Peyer's patch (tissue), 4 donors: Measurements from ENCODE around the gene CASZ1. TPM values are rescaled to one million over a fixed set of nuclear protein-coding genes. Genes with fewer than 3 reads are reported as not detected.
A peak's percentile ranks its signal among the peaks of the same experiment; 100 is the strongest.

Source experiments
- DNase-seq, 3 donors: peaks; one replicate each; pipeline ENCODE4 v3.0.0-alpha.2; 2017 to 2019
- H3K27ac ChIP-seq, 4 donors: fragments of 200-600 bp; sonication (generic); one replicate each; pipeline ENCODE4 v1.5.1; 2016 to 2019
- H3K27me3 ChIP-seq, 2 donors: fragments of 200-600 bp; sonication (generic); one replicate each; pipeline ENCODE4 v1.5.1; 2019
- H3K36me3 ChIP-seq, 3 donors: fragments of 200-600 bp; sonication (generic); one replicate each; pipeline ENCODE4 v1.5.1; 2016 to 2019
- H3K4me1 ChIP-seq, 4 donors: fragments of 200-600 bp; sonication (generic); one replicate each; pipeline ENCODE4 v1.5.1; 2016 to 2019
- H3K4me3 ChIP-seq, 4 donors: fragments of 200-600 bp; sonication (generic); 1 replicate in 3 of 4; 2 replicates in 1 of 4; pipeline ENCODE4 v1.5.1; 2016 to 2019; ENCODE audit warnings: mild to moderate bottlenecking in 1 of 4
- H3K9me3 ChIP-seq, 4 donors: fragments of 200-600 bp; sonication (generic); one replicate each; pipeline ENCODE4 v1.5.1; 2016 to 2019; ENCODE audit warnings: mild to moderate bottlenecking in 1 of 4
- CTCF ChIP-seq, 6 experiments: fragments of 450-650 bp in 4 of 6; fragments of 200-600 bp in 2 of 6; sonication (generic) in 1 of 6; IDR thresholded peaks; one replicate each; pipeline ENCODE4 v1.5.1; 2017 to 2019; ENCODE audit warnings: antibody characterized with exemption in 6 of 6, mild to moderate bottlenecking in 3 of 6, moderate library complexity in 1 of 6
- POLR2A ChIP-seq, 2 donors: fragments of 450-650 bp; IDR thresholded peaks; one replicate each; pipeline ENCODE4 v1.5.1; 2017; ENCODE audit warnings: antibody characterized with exemption in 2 of 2, mild to moderate bottlenecking in 2 of 2, moderate library complexity in 2 of 2
- total RNA-seq, 4 donors: library from RNA; depleted of rRNA; stranded (reverse); fragments of >200 nt; gene quantifications; one replicate each; pipeline ENCODE4 v1.1.0, GENCODE V29; 2016

CASZ1 gene
- total RNA-seq, 4 donors from 2014 or later: 87.5 to 165 (median 137) TPM

GRCh38 chr1:10658396-10659066, 137.9 kb downstream of the CASZ1 start:
- Histone ChIP-seq H3K27ac (peak overlapping the region in 1 of 4 donors; percentile 59), H3K9me3 (no peaks in the 10 kb centered on the region), H3K36me3 (peaks cover 0 to 69% (median 0%) of the 10 kb centered on the region in 3 donors), H3K4me3 (no peak overlapping the region), H3K4me1 (peaks cover 0 to 8% (median 0%) of the 10 kb centered on the region in 4 donors), H3K27me3 (no peaks in the 10 kb centered on the region)
- no peak for TF ChIP-seq POLR2A (IDR thresholded peaks at IDR 0.05)
- TF ChIP-seq CTCF (IDR thresholded peaks at IDR 0.05): no peak
- no peak for DNase-seq

- peak overlapping the region in 1 of 4 donors; percentile 59 for H3K27ac ChIP-seq
- H3K36me3 ChIP-seq: peaks cover 0 to 74% (median 0%) of the 10 kb centered on the region in 3 donors
- H3K4me3 ChIP-seq: no peak overlapping the region
- TF ChIP-seq CTCF (IDR thresholded peaks at IDR 0.05): no peak
- no peaks in the 10 kb centered on the region for H3K9me3 ChIP-seq
- no peaks in the 10 kb centered on the region for H3K27me3 ChIP-seq
- H3K4me1 ChIP-seq: no peaks in the 10 kb centered on the region
- no peak for DNase-seq
These were observed 139.2 kb downstream of the CASZ1 start for GRCh38 chr1:10657088-10657847.

GRCh38 chr1:10656431-10656830, 140.0 kb downstream of the CASZ1 start:
- Histone ChIP-seq H3K4me3 (no peak overlapping the region), H3K27ac (peak overlapping the region in 1 of 4 donors; percentile 59), H3K36me3 (peaks cover 0 to 83% (median 0%) of the 10 kb centered on the region in 3 donors), H3K27me3 (no peaks in the 10 kb centered on the region), H3K9me3 (no peaks in the 10 kb centered on the region), H3K4me1 (no peaks in the 10 kb centered on the region)
- DNase-seq: no peak
- TF ChIP-seq CTCF (IDR thresholded peaks at IDR 0.05): no peak
- TF ChIP-seq POLR2A (IDR thresholded peaks at IDR 0.05): no peak

- Histone ChIP-seq H3K4me3 (no peak overlapping the region), H3K36me3 (peaks cover 0 to 90% (median 0%) of the 10 kb centered on the region in 3 donors), H3K27ac (peak overlapping the region in 1 of 4 donors; percentile 4), H3K4me1 (no peaks in the 10 kb centered on the region), H3K9me3 (no peaks in the 10 kb centered on the region), H3K27me3 (no peaks in the 10 kb centered on the region)
- no peak for DNase-seq
- TF ChIP-seq CTCF (IDR thresholded peaks at IDR 0.05) (no peak), POLR2A (IDR thresholded peaks at IDR 0.05) (no peak)
These were observed 141.4 kb downstream of the CASZ1 start for GRCh38 chr1:10655002-10655401.

- peaks cover 0 to 12% (median 0%) of the 10 kb centered on the region in 4 donors for H3K4me1 ChIP-seq
- DNase-seq: no peak
- H3K27me3 ChIP-seq: no peaks in the 10 kb centered on the region
- H3K9me3 ChIP-seq: no peaks in the 10 kb centered on the region
- H3K4me3 ChIP-seq: no peak overlapping the region
- TF ChIP-seq POLR2A (IDR thresholded peaks at IDR 0.05) (no peak), CTCF (IDR thresholded peaks at IDR 0.05) (no peak)
- H3K36me3 ChIP-seq: peaks cover 0 to 90% (median 0%) of the 10 kb centered on the region in 3 donors
- H3K27ac ChIP-seq: peak overlapping the region in 1 of 4 donors; percentile 17
These were observed 142.9 kb downstream of the CASZ1 start for GRCh38 chr1:10653370-10654125.
